HCT116 (cell line): ENCODE measurements around the gene ST7L. TPM values are rescaled to one million over a fixed set of nuclear protein-coding genes. Genes with fewer than 3 reads are reported as not detected.

Experiments used
- ATAC-seq: fragments of 200-7000 bp; cut with Tn5 transposase; 2 replicates; pipeline ENCODE4 v1.9.1; 2020; ENCODE audit warnings: mild to moderate bottlenecking, moderate library complexity
- BruUV-seq: library from RNA; stranded (reverse); fragments of 400-500 nt; replicated peaks from 2 replicates; lab custom pipeline; 2021; lab: Mats Ljungman, UMichigan
- CTCF ChIA-PET: fragments of 300-600 bp; sonication (Branson Sonifier 250); formaldehyde crosslinking; loops from one replicate; lab custom pipeline; 2021; ENCODE audit warnings: antibody characterized with exemption; lab: Charles Lee
- POLR2A ChIA-PET: fragments of 300-600, 350-600 bp; sonication (Branson Sonifier 250); formaldehyde crosslinking; loops from one replicate; lab custom pipeline; 2021; ENCODE audit warnings: antibody characterized with exemption; lab: Charles Lee
- RAD21 ChIA-PET, 2 experiments: fragments of 300-600 bp; sonication (Branson Sonifier 250); formaldehyde crosslinking; loops; one replicate each; lab custom pipeline; 2023; ENCODE audit warnings: low total read pairs in 2 of 2; ENCODE audit not compliant: uncharacterized antibody in 2 of 2, unreplicated experiment in 2 of 2, low non-redundant PET in 1 of 2; lab: Charles Lee
- DNase-seq: peaks from one replicate; pipeline ENCODE4 v3.0.0-alpha.2; 2010; ENCODE audit warnings: low read depth, low spot score
- H2AFZ ChIP-seq: fragments of 200-600 bp; shearing (Covaris generic), sonication (generic); 2 replicates; pipeline ENCODE4 v1.6.1; 2017; ENCODE audit warnings: low read depth, mixed run types, mixed read lengths, antibody characterized with exemption, low read length; ENCODE audit not compliant: poor library complexity, severe bottlenecking
- H3K27ac ChIP-seq: 2 replicates; pipeline ENCODE4 v1.5.1; 2012; ENCODE audit warnings: low read depth, low read length
- H3K27me3 ChIP-seq: fragments of 200-600 bp; sonication (generic); 2 replicates; pipeline ENCODE4 v1.6.1; 2016; ENCODE audit warnings: mixed run types, low read length, mixed read lengths; ENCODE audit not compliant: insufficient read depth
- H3K36me3 ChIP-seq, 2 experiments: fragments of 200-500 bp in 1 of 2; fragments of 200-600 bp in 1 of 2; sonication (Bioruptor generic) in 1 of 2; sonication (generic) in 1 of 2; 2 replicates each; pipeline versions ENCODE4 v1.5.1 to v1.6.1; 2014 to 2016; ENCODE audit warnings: low read length in 2 of 2, inconsistent platforms in 1 of 2, mixed read lengths in 1 of 2, mixed run types in 1 of 2; ENCODE audit not compliant: insufficient read depth in 2 of 2, control insufficient read depth in 1 of 2
- H3K4me1 ChIP-seq, 2 experiments: fragments of 200-600 bp in 1 of 2; sonication (generic) in 1 of 2; 2 replicates each; pipeline versions ENCODE4 v1.5.1 to v1.6.1; 2012 to 2017; ENCODE audit warnings: low read length in 2 of 2, inconsistent platforms in 1 of 2, mild to moderate bottlenecking in 1 of 2, mixed read lengths in 1 of 2, mixed run types in 1 of 2, moderate library complexity in 1 of 2; ENCODE audit not compliant: insufficient read depth in 2 of 2, control insufficient read depth in 1 of 2
- H3K4me2 ChIP-seq: fragments of 200-600 bp; sonication (generic); 2 replicates; pipeline ENCODE4 v1.6.1; 2017; ENCODE audit warnings: mixed run types, low read length, mixed read lengths
- H3K4me3 ChIP-seq, 2 experiments: fragments of 200-600 bp in 1 of 2; sonication (generic) in 1 of 2; replicated peaks in 1 of 2; 2 replicates each; pipeline ENCODE4 v1.5.1; 2011 to 2016; ENCODE audit warnings: low read length in 2 of 2, control low read depth in 1 of 2, low read depth in 1 of 2, mild to moderate bottlenecking in 1 of 2, mixed read lengths in 1 of 2, mixed run types in 1 of 2
- H3K79me2 ChIP-seq: fragments of 200-600 bp; sonication (generic); 2 replicates; pipeline ENCODE4 v1.6.1; 2017; ENCODE audit warnings: mild to moderate bottlenecking, mixed run types, low read length, moderate library complexity, mixed read lengths; ENCODE audit not compliant: insufficient read depth
- H3K9ac ChIP-seq: fragments of 200-600 bp; sonication (generic); 2 replicates; pipeline ENCODE4 v1.6.1; 2016; ENCODE audit warnings: low read length, mixed read lengths
- H3K9me2 ChIP-seq: fragments of 200-600 bp; sonication (generic), shearing (Covaris generic); 2 replicates; pipeline ENCODE4 v1.6.1; 2017; ENCODE audit warnings: mixed run types, mild to moderate bottlenecking, moderate library complexity; ENCODE audit not compliant: insufficient read depth
- H3K9me3 ChIP-seq, 2 experiments: fragments of 200-500 bp in 1 of 2; fragments of 200-600 bp in 1 of 2; sonication (Bioruptor generic) in 1 of 2; sonication (generic) in 1 of 2; 2 replicates each; pipeline ENCODE4 v1.6.1; 2014 to 2017; ENCODE audit warnings: low read length in 2 of 2, mixed read lengths in 2 of 2, inconsistent platforms in 1 of 2, low read depth in 1 of 2, mild to moderate bottlenecking in 1 of 2, mixed run types in 1 of 2, moderate library complexity in 1 of 2; ENCODE audit not compliant: control insufficient read depth in 1 of 2, insufficient read depth in 1 of 2
- H4K20me1 ChIP-seq: fragments of 200-600 bp; sonication (generic), shearing (Covaris generic); 2 replicates; pipeline ENCODE4 v1.6.1; 2017; ENCODE audit warnings: mixed run types, mild to moderate bottlenecking, moderate library complexity; ENCODE audit not compliant: insufficient read depth
- CBX3 ChIP-seq: IDR thresholded peaks from 2 replicates; pipeline ENCODE4 v1.6.1; 2012; ENCODE audit warnings: low read depth
- ELF1 ChIP-seq: IDR thresholded peaks from 2 replicates; pipeline ENCODE4 v1.6.1; 2012; ENCODE audit warnings: low read depth, borderline replicate concordance
- JUND ChIP-seq: IDR thresholded peaks from 2 replicates; pipeline ENCODE4 v1.6.1; 2012
- POLR2A ChIP-seq: IDR thresholded peaks from 2 replicates; pipeline ENCODE4 v1.7.0; 2011; ENCODE audit warnings: borderline replicate concordance; ENCODE audit not compliant: insufficient read depth, insufficient read length; ENCODE audit errors: extremely low read depth
- SRF ChIP-seq: IDR thresholded peaks from 2 replicates; pipeline ENCODE4 v1.6.1; 2012; ENCODE audit warnings: low read depth
- ZFX ChIP-seq: fragments of 450-650 bp; IDR thresholded peaks from 2 replicates; pipeline ENCODE4 v1.6.1; 2017
- intact Hi-C: fragments of 100-400 bp; cut with micrococcal nuclease; formaldehyde crosslinking; loops from 2 replicates; pipeline ENCODE4 v1.10.0; 2022
- total RNA-seq: library from RNA; stranded (reverse); gene quantifications from one replicate; pipeline ENCODE4 v1.2.1, GENCODE V29; 2021; ENCODE audit not compliant: unreplicated experiment
- TF ChIP-seq, protein P1 (sequence below): IDR thresholded peaks from 2 replicates; pipeline ENCODE4 v1.6.1; 2012; ENCODE audit warnings: low read depth
- TF ChIP-seq, protein P2 (sequence below): IDR thresholded peaks from 2 replicates; pipeline ENCODE4 v1.6.1; 2011; ENCODE audit warnings: mild to moderate bottlenecking, low read length, moderate library complexity; ENCODE audit not compliant: insufficient replicate concordance; ENCODE audit errors: extremely low read depth
- TF ChIP-seq, protein P3 (sequence below): IDR thresholded peaks from 2 replicates; pipeline ENCODE4 v1.6.1; 2012
- TF ChIP-seq, protein P4 (sequence below): IDR thresholded peaks from 2 replicates; pipeline ENCODE4 v1.6.1; 2012

ST7L gene
- total RNA-seq, 1 experiment from 2014 or later: 19.9 TPM

DNA sequence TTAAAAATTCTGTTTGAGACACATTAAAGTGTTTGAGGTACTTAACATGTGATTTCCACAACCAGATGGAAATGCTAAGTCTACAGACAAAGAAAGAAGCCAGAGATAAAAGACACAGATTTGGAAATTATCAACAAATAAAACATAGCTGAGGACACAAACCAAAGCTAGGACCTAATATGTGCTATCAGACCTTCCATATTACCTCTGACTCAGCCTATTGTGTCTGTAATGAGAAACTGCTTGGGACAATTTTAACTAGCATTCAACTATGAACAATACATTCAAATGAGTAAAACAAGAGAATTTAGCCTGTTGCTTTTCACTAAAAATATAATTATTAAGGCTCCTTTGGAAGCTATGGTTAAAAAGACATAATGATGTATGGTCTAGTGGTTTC lies 55.6 kb downstream of the ST7L start:
- POLR2A ChIA-PET: no interaction called here

DNA sequence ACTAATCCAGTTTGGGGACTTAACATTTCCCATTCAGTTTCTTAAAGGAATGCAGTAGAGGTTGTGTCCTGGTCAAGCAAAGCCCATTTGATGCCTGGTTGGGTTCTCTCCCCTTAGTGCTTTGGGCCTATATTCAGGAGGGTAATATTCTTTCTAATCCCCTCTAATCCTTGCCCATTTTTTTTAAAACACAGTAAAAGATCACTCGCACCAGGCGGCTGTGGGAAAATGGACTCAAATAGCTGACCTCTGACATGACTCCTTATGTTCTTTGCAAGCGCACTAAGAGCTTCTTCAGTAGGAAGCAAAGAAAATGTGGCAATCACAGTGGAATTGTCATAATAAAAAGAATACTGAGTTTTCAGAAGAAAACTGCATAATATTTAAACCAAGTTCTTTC lies 60.3 kb downstream of the ST7L start:
- no peak overlapping the region for H3K4me2 ChIP-seq
- no peaks in the 10 kb centered on the region for H3K79me2 ChIP-seq
- no peaks in the 10 kb centered on the region for H4K20me1 ChIP-seq
- H3K9me2 ChIP-seq: no peaks in the 10 kb centered on the region
- BruUV-seq: no TSS peak
- intact Hi-C loops: no loop called here
- POLR2A ChIA-PET: no interaction called here
- H3K9ac ChIP-seq: no peak overlapping the region
- H3K27me3 ChIP-seq: no peaks in the 10 kb centered on the region
- peaks cover 0 to 3% of the 10 kb centered on the region in 2 experiments; a peak in 1 of 4 replicates for H3K36me3 ChIP-seq
- H3K27ac ChIP-seq: no peak overlapping the region
- H3K4me1 ChIP-seq: no peaks in the 10 kb centered on the region
- no peak overlapping the region for H2AFZ ChIP-seq
- CTCF ChIA-PET: no interaction called here
- RAD21 ChIA-PET: no interaction called here
- DNase-seq (no peak), ATAC-seq (no peak)
- H3K4me3 ChIP-seq: no peak overlapping the region
- no peaks in the 10 kb centered on the region for H3K9me3 ChIP-seq
- TF ChIP-seq, protein P1, sequence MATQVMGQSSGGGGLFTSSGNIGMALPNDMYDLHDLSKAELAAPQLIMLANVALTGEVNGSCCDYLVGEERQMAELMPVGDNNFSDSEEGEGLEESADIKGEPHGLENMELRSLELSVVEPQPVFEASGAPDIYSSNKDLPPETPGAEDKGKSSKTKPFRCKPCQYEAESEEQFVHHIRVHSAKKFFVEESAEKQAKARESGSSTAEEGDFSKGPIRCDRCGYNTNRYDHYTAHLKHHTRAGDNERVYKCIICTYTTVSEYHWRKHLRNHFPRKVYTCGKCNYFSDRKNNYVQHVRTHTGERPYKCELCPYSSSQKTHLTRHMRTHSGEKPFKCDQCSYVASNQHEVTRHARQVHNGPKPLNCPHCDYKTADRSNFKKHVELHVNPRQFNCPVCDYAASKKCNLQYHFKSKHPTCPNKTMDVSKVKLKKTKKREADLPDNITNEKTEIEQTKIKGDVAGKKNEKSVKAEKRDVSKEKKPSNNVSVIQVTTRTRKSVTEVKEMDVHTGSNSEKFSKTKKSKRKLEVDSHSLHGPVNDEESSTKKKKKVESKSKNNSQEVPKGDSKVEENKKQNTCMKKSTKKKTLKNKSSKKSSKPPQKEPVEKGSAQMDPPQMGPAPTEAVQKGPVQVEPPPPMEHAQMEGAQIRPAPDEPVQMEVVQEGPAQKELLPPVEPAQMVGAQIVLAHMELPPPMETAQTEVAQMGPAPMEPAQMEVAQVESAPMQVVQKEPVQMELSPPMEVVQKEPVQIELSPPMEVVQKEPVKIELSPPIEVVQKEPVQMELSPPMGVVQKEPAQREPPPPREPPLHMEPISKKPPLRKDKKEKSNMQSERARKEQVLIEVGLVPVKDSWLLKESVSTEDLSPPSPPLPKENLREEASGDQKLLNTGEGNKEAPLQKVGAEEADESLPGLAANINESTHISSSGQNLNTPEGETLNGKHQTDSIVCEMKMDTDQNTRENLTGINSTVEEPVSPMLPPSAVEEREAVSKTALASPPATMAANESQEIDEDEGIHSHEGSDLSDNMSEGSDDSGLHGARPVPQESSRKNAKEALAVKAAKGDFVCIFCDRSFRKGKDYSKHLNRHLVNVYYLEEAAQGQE: no peak
- TF ChIP-seq JUND (no peak), SRF (no peak)
- TF ChIP-seq, protein P2, sequence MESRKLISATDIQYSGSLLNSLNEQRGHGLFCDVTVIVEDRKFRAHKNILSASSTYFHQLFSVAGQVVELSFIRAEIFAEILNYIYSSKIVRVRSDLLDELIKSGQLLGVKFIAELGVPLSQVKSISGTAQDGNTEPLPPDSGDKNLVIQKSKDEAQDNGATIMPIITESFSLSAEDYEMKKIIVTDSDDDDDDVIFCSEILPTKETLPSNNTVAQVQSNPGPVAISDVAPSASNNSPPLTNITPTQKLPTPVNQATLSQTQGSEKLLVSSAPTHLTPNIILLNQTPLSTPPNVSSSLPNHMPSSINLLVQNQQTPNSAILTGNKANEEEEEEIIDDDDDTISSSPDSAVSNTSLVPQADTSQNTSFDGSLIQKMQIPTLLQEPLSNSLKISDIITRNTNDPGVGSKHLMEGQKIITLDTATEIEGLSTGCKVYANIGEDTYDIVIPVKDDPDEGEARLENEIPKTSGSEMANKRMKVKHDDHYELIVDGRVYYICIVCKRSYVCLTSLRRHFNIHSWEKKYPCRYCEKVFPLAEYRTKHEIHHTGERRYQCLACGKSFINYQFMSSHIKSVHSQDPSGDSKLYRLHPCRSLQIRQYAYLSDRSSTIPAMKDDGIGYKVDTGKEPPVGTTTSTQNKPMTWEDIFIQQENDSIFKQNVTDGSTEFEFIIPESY: no peak
- TF ChIP-seq, protein P3, sequence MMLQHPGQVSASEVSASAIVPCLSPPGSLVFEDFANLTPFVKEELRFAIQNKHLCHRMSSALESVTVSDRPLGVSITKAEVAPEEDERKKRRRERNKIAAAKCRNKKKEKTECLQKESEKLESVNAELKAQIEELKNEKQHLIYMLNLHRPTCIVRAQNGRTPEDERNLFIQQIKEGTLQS: no peak

More for the DNA sequence above, 55.6 kb downstream of the ST7L start:
- intact Hi-C loops: no loop called here
- H2AFZ ChIP-seq: no peak overlapping the region
- H3K4me3 ChIP-seq: no peak overlapping the region
- CTCF ChIA-PET: no interaction called here
- no peaks in the 10 kb centered on the region for H3K27me3 ChIP-seq
- no peaks in the 10 kb centered on the region for H4K20me1 ChIP-seq
- ATAC-seq: no peak
- H3K4me1 ChIP-seq: no peaks in the 10 kb centered on the region
- DNase-seq: no peak
- H3K27ac ChIP-seq: no peak overlapping the region
- no peaks in the 10 kb centered on the region for H3K9me2 ChIP-seq
- H3K4me2 ChIP-seq: no peak overlapping the region
- BruUV-seq: no TSS peak
- TF ChIP-seq JUND (no peak), ZFX (no peak), CBX3 (no peak), POLR2A (no peak), ELF1 (no peak)
- TF ChIP-seq, protein P4, sequence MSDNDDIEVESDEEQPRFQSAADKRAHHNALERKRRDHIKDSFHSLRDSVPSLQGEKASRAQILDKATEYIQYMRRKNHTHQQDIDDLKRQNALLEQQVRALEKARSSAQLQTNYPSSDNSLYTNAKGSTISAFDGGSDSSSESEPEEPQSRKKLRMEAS: no peak
- TF ChIP-seq, protein P3: no peak
- TF ChIP-seq, protein P2: no peak
- TF ChIP-seq, all 23 proteins: peak for 0
- no peak overlapping the region for H3K9ac ChIP-seq
- RAD21 ChIA-PET: interaction anchor here in 1 of 2 experiments (0.6 kb wide), 1 partner anchor 42 kb away, joined by 3 read pairs; no protein-coding TSS in a partner anchor
- H3K36me3 ChIP-seq: no peaks in the 10 kb centered on the region
- no peaks in the 10 kb centered on the region for H3K9me3 ChIP-seq
- no peaks in the 10 kb centered on the region for H3K79me2 ChIP-seq
